GM19452 (cell line): ENCODE data around the gene TSPAN2.
"Not testable (repeated sequence)": the region's sequence is repeated elsewhere in the genome, so short reads cannot be mapped to it uniquely, and the experiment has no call there.

ENCODE experiments used
- ATAC-seq: cut with Tn5 transposase; IDR thresholded peaks from one replicate; pipeline ENCODE4 v1.9.1; 2021; ENCODE audit not compliant: unreplicated experiment

The TSPAN2 gene

GRCh38 chr1:115041654-115042053, 47.6 kb downstream of the TSPAN2 start:
- ATAC-seq = no peak

- ATAC-seq = no peak
These were observed 48.8 kb downstream of the TSPAN2 start for GRCh38 chr1:115040501-115040900.

GRCh38 chr1:115036814-115037507, 52.3 kb downstream of the TSPAN2 start:
- ATAC-seq = no peak

DNA sequence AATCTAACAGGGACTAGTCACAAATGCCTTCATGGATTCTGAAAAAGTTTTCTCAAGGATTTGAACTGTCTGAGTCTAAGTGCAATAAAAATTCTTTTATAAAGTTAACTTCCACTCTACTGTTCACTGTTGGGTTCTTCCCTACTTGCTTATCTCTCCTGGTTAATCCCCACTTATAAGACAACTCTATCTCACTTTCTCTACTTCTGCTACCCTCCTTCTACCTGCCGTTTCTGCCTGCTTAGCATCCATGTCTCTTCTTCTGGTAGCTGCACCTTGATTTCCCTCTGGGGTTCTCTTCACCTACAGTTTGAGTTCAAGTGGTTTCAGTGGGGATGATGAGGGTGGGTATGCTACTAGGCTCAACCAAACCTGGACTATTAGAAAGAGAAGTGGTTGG, 53.7 kb downstream of the TSPAN2 start:
- ATAC-seq = no peak

DNA sequence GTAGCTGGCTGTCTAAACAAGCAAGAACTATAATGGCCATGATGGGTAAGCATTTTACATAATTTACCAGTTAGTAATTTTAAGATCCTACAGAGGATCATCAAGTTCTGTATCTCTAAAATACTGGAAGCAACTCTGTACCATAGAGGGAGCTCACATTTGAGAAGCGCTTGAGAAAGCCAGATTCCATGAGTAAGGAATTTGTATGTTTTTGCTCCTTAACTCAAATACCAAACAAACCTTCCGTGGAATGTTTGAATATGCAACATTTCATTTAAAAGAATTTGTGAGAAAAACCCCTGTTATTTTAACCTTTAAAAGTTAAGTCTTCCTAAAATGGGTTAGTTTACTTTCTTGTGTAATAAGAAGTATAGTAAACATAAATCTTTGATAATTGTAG, 57.7 kb downstream of the TSPAN2 start:
- ATAC-seq = no peak

DNA sequence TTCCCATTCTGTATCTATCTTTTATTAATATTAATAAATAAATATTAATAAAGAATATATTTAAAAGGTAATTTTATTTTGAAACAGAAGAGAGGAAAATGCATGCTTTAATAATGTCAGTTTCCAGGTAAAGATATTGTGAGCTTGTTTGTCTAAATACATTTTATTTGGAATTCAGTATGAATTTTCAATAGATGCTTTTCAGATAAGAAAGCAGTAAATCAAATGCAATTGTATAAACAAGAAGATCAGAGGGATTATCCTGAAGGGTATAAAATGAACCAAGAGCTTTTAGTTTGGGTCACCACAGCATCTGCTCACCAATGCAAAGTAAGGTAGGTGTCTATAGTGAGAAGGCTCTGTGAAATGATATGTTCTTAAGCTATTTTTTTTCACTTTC, 59.8 kb downstream of the TSPAN2 start, which contains the start of gene TSHB:
Gene TSHB, plus strand, starts transcription at position 301 of the 400 bp plus-strand sequence. CDS start 3,537 bp downstream, outside the sequence.
- ATAC-seq = no peak

DNA sequence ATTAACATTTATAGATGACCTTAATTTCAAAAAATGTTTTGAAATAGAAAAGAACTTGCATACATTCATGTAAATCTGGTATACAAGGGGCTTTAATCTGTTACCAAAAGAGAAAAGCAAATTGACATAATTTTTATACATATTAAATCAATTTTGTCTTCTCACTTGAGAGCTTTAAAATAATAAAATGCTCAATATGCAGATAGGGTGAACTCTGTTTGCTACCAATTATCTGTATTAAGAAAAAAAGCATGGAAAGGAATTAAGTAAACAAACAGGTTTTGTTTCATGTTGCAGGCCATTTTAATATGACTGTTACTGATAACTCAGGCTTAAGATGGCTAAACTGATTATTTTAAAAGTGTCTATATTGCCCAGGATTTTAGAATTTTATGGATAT, 65.7 kb downstream of the TSPAN2 start:
- ATAC-seq = no peak

GRCh38 chr1:115021145-115021544, 68.2 kb downstream of the TSPAN2 start:
- ATAC-seq = no peak

- ATAC-seq = not testable (repeated sequence)
These were observed 69.8 kb downstream of the TSPAN2 start for GRCh38 chr1:115019549-115019948.

GRCh38 chr1:115013792-115014191, 75.5 kb downstream of the TSPAN2 start:
- no peak for ATAC-seq

GRCh38 chr1:115012434-115012833, 76.9 kb downstream of the TSPAN2 start:
- ATAC-seq = no peak

- no peak for ATAC-seq
These were observed 77.3 kb downstream of the TSPAN2 start for GRCh38 chr1:115012006-115012405.

DNA sequence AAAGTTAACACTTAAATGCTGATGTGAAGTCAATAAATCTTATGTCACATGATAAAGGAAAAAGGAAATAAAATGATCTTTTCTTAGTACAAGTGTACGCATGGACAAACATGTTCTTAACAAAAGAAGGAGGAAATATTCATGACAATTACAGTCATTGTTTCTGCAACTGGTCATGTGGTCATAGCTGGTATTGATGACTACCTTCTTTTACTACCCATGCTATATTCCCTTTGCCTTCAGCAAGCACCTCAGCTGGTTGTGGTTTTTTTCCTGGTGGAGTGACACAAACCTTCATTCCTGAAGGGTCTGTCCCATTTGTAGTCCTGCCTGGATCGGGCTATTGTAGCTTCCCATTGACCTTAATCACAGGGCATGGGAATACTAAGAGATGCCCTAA, 83.1 kb downstream of the TSPAN2 start:
- no peak for ATAC-seq
